ENCODE results near the gene APOL2. TPM values are rescaled to one million over a fixed set of nuclear protein-coding genes. Genes with fewer than 3 reads are reported as not detected.

The APOL2 gene
- polyA plus RNA-seq, 1 donor from 2014 or later: not detected

- Histone ChIP-seq H3K79me2 (replicated peaks; ENCODE audit: insufficient read depth, low read length) (no peaks in the 10 kb centered on the region), H4K20me1 (ENCODE audit: insufficient read depth) (no peaks in the 10 kb centered on the region)
- TF ChIP-seq EP300 (conservative IDR thresholded peaks at IDR 0.05; ENCODE audit: poor library complexity, severe bottlenecking) (no peak), EZH2 (IDR thresholded peaks at IDR 0.05; ENCODE audit: borderline replicate concordance, insufficient read depth, low read length, poor library complexity, severe bottlenecking) (no peak), SMC3 (conservative IDR thresholded peaks at IDR 0.05; ENCODE audit: poor library complexity) (no peak)
- TF ChIP-seq, protein P1, sequence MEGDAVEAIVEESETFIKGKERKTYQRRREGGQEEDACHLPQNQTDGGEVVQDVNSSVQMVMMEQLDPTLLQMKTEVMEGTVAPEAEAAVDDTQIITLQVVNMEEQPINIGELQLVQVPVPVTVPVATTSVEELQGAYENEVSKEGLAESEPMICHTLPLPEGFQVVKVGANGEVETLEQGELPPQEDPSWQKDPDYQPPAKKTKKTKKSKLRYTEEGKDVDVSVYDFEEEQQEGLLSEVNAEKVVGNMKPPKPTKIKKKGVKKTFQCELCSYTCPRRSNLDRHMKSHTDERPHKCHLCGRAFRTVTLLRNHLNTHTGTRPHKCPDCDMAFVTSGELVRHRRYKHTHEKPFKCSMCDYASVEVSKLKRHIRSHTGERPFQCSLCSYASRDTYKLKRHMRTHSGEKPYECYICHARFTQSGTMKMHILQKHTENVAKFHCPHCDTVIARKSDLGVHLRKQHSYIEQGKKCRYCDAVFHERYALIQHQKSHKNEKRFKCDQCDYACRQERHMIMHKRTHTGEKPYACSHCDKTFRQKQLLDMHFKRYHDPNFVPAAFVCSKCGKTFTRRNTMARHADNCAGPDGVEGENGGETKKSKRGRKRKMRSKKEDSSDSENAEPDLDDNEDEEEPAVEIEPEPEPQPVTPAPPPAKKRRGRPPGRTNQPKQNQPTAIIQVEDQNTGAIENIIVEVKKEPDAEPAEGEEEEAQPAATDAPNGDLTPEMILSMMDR (IDR thresholded peaks at IDR 0.05; ENCODE audit: poor library complexity, severe bottlenecking): no peak
Observed at GRCh38 chr22:36287881-36288515, 48.7 kb upstream of the APOL2 start.

DNA sequence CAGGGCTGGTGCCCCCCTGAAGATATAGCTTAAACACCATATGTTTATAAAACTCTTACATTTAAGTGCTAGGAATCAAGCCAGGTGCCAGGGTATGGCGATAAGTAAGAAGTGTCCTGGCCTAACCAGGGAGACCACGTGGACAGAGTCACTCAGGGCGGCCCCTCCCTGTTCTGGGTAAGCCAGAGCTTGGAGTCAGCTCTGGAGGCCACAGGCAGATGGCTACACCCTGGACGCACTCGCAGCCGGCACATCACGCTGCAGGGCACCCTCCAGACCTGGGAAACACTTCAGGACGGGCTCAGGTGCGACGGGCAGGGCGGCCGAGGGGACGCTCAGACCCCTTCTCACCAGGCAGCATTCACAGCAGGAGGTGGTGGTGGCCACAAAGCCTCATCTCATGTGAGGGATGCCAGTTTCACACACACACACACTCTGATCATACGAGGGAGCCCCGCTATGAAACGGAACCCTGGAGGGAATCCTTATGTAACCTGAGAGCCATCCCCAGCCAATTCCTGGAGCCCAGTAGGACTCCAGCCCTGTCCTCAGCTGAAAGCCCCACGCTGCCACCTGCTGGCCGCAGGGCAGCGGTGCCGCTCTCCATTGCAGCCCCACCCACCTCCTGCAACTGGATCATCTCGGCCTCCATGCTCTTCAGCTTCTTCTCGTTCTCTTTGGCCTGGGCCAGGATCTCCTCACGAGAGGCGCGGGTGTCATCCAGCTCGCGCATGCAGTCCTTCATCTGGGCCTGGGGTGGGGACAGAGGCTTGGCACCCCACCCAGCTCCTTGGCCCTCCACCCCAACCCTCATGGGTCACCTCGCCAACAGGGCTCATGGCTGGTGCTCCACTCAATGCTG, 47.0 kb upstream of the APOL2 start:
- peaks cover 6% of the 10 kb centered on the region for H3K36me3 ChIP-seq (ENCODE audit: insufficient read depth, low read length)
- H3K79me2 ChIP-seq (replicated peaks; ENCODE audit: insufficient read depth, low read length): no peaks in the 10 kb centered on the region
- no peaks in the 10 kb centered on the region for H3F3A ChIP-seq (ENCODE audit: insufficient read depth, low read length, poor library complexity, severe bottlenecking)
- TF ChIP-seq, protein P1 (IDR thresholded peaks at IDR 0.05; ENCODE audit: poor library complexity, severe bottlenecking): peak; percentile 85
- no peak for TF ChIP-seq POLR2AphosphoS5 (IDR thresholded peaks at IDR 0.05)
- TF ChIP-seq SMC3 (conservative IDR thresholded peaks at IDR 0.05; ENCODE audit: poor library complexity): peak; percentile 88
- no peak for TF ChIP-seq TAF1 (IDR thresholded peaks at IDR 0.05; ENCODE audit: low read depth)
- TF ChIP-seq RAD21 (conservative IDR thresholded peaks at IDR 0.05): peak; percentile 78
- H3K4me3 ChIP-seq (ENCODE audit: low read length): no peak overlapping the region
- no peak overlapping the region for H2AFZ ChIP-seq (ENCODE audit: low read depth, low read length)
- no peaks in the 10 kb centered on the region for H3K27me3 ChIP-seq (ENCODE audit: insufficient read depth, low read depth, low read length)
- no peaks in the 10 kb centered on the region for H3K9me2 ChIP-seq (ENCODE audit: insufficient read depth, low read length)
- no peaks in the 10 kb centered on the region for H4K20me1 ChIP-seq (ENCODE audit: insufficient read depth)
- no peak overlapping the region for H3K9ac ChIP-seq (ENCODE audit: low read length)
- no peaks in the 10 kb centered on the region for H3K9me3 ChIP-seq (ENCODE audit: low read length)
- no peak overlapping the region for H3K27ac ChIP-seq (ENCODE audit: low read length)
- no peak overlapping the region for H3K4me2 ChIP-seq (ENCODE audit: low read length)

More at GRCh38 chr22:36287881-36288515, 48.7 kb upstream of the APOL2 start:
- H3F3A ChIP-seq (ENCODE audit: insufficient read depth, low read length, poor library complexity, severe bottlenecking): no peaks in the 10 kb centered on the region
- H3K9me3 ChIP-seq (ENCODE audit: low read length): no peaks in the 10 kb centered on the region
- H3K4me3 ChIP-seq (ENCODE audit: low read length): no peak overlapping the region
- no peaks in the 10 kb centered on the region for H3K27me3 ChIP-seq (ENCODE audit: insufficient read depth, low read depth, low read length)
- H3K9ac ChIP-seq (ENCODE audit: low read length): no peak overlapping the region
- no peak overlapping the region for H3K27ac ChIP-seq (ENCODE audit: low read length)
- H3K9me2 ChIP-seq (ENCODE audit: insufficient read depth, low read length): no peaks in the 10 kb centered on the region
- H2AFZ ChIP-seq (ENCODE audit: low read depth, low read length): no peak overlapping the region
- peaks cover 6% of the 10 kb centered on the region for H3K36me3 ChIP-seq (ENCODE audit: insufficient read depth, low read length)
- no peak overlapping the region for H3K4me2 ChIP-seq (ENCODE audit: low read length)

DNA sequence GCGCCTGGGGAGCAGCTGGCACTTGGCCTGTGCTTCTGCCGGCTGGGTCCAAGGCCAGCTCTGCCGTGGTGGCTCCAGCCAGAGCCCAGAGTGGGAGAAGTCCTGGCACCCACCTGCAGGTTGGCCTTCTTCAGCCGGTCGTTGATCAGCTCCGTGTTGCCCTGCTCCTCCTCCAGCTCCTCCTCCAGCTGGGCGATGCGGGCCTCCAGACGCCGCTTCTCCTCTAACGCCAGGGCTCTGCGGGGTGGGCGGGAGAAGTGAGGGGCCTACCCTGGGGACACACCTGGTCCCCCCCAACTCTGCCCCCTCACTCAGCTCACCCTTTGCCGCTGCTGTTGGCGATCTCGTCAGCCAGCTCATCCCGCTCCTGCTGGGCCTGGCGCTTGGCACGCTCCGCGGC, 46.2 kb upstream of the APOL2 start:
- H3K4me3 ChIP-seq (ENCODE audit: low read length): no peak overlapping the region
- H3K9me2 ChIP-seq (ENCODE audit: insufficient read depth, low read length): no peaks in the 10 kb centered on the region
- H4K20me1 ChIP-seq (ENCODE audit: insufficient read depth): no peaks in the 10 kb centered on the region
- no peaks in the 10 kb centered on the region for H3K27me3 ChIP-seq (ENCODE audit: insufficient read depth, low read depth, low read length)
- no peak overlapping the region for H3K27ac ChIP-seq (ENCODE audit: low read length)
- H3K4me2 ChIP-seq (ENCODE audit: low read length): no peak overlapping the region
- H3K36me3 ChIP-seq (ENCODE audit: insufficient read depth, low read length): peaks cover 6% of the 10 kb centered on the region
- no peak overlapping the region for H2AFZ ChIP-seq (ENCODE audit: low read depth, low read length)
- H3F3A ChIP-seq (ENCODE audit: insufficient read depth, low read length, poor library complexity, severe bottlenecking): no peaks in the 10 kb centered on the region
- H3K9ac ChIP-seq (ENCODE audit: low read length): no peak overlapping the region
- no peak for TF ChIP-seq MXI1 (conservative IDR thresholded peaks at IDR 0.05; ENCODE audit: poor library complexity, severe bottlenecking)
- no peak for TF ChIP-seq SMC3 (conservative IDR thresholded peaks at IDR 0.05; ENCODE audit: poor library complexity)
- no peak for TF ChIP-seq RAD21 (conservative IDR thresholded peaks at IDR 0.05)
- no peak for TF ChIP-seq POLR2AphosphoS5 (IDR thresholded peaks at IDR 0.05)
- TF ChIP-seq EZH2 (IDR thresholded peaks at IDR 0.05; ENCODE audit: borderline replicate concordance, insufficient read depth, low read length, poor library complexity, severe bottlenecking): no peak
- TF ChIP-seq, protein P2, sequence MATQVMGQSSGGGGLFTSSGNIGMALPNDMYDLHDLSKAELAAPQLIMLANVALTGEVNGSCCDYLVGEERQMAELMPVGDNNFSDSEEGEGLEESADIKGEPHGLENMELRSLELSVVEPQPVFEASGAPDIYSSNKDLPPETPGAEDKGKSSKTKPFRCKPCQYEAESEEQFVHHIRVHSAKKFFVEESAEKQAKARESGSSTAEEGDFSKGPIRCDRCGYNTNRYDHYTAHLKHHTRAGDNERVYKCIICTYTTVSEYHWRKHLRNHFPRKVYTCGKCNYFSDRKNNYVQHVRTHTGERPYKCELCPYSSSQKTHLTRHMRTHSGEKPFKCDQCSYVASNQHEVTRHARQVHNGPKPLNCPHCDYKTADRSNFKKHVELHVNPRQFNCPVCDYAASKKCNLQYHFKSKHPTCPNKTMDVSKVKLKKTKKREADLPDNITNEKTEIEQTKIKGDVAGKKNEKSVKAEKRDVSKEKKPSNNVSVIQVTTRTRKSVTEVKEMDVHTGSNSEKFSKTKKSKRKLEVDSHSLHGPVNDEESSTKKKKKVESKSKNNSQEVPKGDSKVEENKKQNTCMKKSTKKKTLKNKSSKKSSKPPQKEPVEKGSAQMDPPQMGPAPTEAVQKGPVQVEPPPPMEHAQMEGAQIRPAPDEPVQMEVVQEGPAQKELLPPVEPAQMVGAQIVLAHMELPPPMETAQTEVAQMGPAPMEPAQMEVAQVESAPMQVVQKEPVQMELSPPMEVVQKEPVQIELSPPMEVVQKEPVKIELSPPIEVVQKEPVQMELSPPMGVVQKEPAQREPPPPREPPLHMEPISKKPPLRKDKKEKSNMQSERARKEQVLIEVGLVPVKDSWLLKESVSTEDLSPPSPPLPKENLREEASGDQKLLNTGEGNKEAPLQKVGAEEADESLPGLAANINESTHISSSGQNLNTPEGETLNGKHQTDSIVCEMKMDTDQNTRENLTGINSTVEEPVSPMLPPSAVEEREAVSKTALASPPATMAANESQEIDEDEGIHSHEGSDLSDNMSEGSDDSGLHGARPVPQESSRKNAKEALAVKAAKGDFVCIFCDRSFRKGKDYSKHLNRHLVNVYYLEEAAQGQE (IDR thresholded peaks at IDR 0.05; ENCODE audit: borderline replicate concordance): no peak
- TF ChIP-seq EP300 (conservative IDR thresholded peaks at IDR 0.05; ENCODE audit: poor library complexity, severe bottlenecking): no peak
- no peak for TF ChIP-seq TAF1 (IDR thresholded peaks at IDR 0.05; ENCODE audit: low read depth)
- TF ChIP-seq, protein P1 (IDR thresholded peaks at IDR 0.05; ENCODE audit: poor library complexity, severe bottlenecking): no peak
- H3K9me3 ChIP-seq (ENCODE audit: low read length): no peaks in the 10 kb centered on the region
- no peaks in the 10 kb centered on the region for H3K79me2 ChIP-seq (replicated peaks; ENCODE audit: insufficient read depth, low read length)
